Endothelial cell (in vitro differentiated cells): ENCODE data around the gene NELFB. TPM values are rescaled to one million over a fixed set of nuclear protein-coding genes. Genes with fewer than 3 reads are reported as not detected.

ENCODE experiments used
- DNase-seq: peaks from one replicate; pipeline ENCODE4 v3.0.0; 2021; ENCODE audit warnings: low spot score
- H3K27ac Mint-ChIP-seq: one replicate; pipeline ENCODE4 v1.8.0; 2021; ENCODE audit warnings: mixed read lengths, inconsistent platforms; ENCODE audit not compliant: unreplicated experiment
- H3K27me3 Mint-ChIP-seq: one replicate; pipeline ENCODE4 v1.8.0; 2021; ENCODE audit warnings: mild to moderate bottlenecking, moderate library complexity, mixed read lengths, inconsistent platforms; ENCODE audit not compliant: unreplicated experiment
- H3K36me3 Mint-ChIP-seq: one replicate; pipeline ENCODE4 v1.8.0; 2021; ENCODE audit warnings: mild to moderate bottlenecking, low read depth, mixed read lengths, inconsistent platforms; ENCODE audit not compliant: unreplicated experiment
- H3K4me1 Mint-ChIP-seq: one replicate; pipeline ENCODE4 v1.8.0; 2021; ENCODE audit warnings: mild to moderate bottlenecking, mixed read lengths, inconsistent platforms; ENCODE audit not compliant: unreplicated experiment
- H3K4me3 Mint-ChIP-seq: one replicate; pipeline ENCODE4 v1.8.0; 2021; ENCODE audit warnings: mild to moderate bottlenecking, mixed read lengths, inconsistent platforms; ENCODE audit not compliant: unreplicated experiment
- H3K9me3 Mint-ChIP-seq: one replicate; pipeline ENCODE4 v1.8.0; 2021; ENCODE audit warnings: mixed read lengths, inconsistent platforms; ENCODE audit not compliant: unreplicated experiment
- total RNA-seq: library from RNA; stranded (reverse); fragmentation: NEBNext Ultra II Directional; extraction: Animal tissue kit (Norgen Biotek cat#: 25700); gene quantifications from one replicate; pipeline ENCODE4 v1.2.1, GENCODE V29; 2021; ENCODE audit not compliant: unreplicated experiment
- TF ChIP-seq, protein P1 (sequence below): fragments of 200-600 bp; sonication (generic); IDR thresholded peaks from one replicate; pipeline ENCODE4 v1.5.0; 2021; ENCODE audit warnings: antibody characterized with exemption; ENCODE audit not compliant: unreplicated experiment

Gene NELFB
- total RNA-seq, 1 donor from 2014 or later = 65.6 TPM

DNA sequence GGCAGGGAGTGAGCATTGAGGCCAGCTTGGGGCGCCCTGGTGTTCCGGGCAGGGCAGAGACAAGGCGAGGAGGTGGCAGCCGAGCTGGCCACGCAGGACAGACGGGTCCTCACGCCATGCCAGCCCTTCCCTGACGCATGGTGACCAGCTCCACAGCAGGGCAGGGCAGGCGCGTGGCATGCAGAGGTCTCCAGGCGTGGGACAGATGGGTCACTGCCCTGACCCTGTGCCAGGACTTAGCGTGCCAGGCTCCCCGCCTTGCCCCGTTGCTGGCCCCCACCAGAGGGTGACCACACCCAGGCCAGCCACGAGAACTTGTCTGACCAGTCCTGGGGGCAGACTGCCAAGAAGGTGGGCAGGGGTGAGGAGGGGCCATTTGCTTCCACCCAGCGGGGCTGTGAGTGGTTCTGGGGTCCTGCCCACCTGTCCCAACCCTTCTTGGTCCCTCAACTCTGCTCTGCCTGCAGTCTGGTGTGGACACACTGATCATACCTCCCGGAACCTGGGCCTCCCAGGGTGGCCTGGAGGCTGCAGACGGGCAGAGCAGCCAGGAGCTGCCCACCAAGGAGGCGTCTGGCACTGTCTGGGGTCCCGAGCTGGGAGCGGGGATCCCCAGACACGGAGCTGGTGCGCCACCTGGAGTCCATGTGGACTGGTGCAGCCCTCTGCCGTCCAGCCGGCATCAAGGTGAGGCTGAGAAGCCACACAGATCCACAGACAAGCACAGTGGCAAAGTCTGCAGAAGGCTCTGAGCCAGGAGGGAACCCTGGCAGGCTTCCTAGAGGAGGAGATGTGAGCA lies 27.9 kb upstream of the NELFB start, which contains the start of gene RNF224:
Gene RNF224, plus strand, starts transcription at position 449 of the 799 bp plus-strand sequence. CDS start 834 bp downstream, outside the sequence.
- Mint-ChIP-seq H3K4me3 (no peak within 1 kb of the TSS), H3K4me1 (no peaks in the 10 kb centered on the region), H3K27ac (no peak within 1 kb of the TSS), H3K36me3 (no peaks in the 10 kb centered on the region), H3K27me3 (peaks cover 7% of the 10 kb centered on the region), H3K9me3 (no peaks in the 10 kb centered on the region)
- TF ChIP-seq, protein P1, sequence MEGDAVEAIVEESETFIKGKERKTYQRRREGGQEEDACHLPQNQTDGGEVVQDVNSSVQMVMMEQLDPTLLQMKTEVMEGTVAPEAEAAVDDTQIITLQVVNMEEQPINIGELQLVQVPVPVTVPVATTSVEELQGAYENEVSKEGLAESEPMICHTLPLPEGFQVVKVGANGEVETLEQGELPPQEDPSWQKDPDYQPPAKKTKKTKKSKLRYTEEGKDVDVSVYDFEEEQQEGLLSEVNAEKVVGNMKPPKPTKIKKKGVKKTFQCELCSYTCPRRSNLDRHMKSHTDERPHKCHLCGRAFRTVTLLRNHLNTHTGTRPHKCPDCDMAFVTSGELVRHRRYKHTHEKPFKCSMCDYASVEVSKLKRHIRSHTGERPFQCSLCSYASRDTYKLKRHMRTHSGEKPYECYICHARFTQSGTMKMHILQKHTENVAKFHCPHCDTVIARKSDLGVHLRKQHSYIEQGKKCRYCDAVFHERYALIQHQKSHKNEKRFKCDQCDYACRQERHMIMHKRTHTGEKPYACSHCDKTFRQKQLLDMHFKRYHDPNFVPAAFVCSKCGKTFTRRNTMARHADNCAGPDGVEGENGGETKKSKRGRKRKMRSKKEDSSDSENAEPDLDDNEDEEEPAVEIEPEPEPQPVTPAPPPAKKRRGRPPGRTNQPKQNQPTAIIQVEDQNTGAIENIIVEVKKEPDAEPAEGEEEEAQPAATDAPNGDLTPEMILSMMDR = peak; percentile 81
- peak; percentile 84 for DNase-seq

DNA sequence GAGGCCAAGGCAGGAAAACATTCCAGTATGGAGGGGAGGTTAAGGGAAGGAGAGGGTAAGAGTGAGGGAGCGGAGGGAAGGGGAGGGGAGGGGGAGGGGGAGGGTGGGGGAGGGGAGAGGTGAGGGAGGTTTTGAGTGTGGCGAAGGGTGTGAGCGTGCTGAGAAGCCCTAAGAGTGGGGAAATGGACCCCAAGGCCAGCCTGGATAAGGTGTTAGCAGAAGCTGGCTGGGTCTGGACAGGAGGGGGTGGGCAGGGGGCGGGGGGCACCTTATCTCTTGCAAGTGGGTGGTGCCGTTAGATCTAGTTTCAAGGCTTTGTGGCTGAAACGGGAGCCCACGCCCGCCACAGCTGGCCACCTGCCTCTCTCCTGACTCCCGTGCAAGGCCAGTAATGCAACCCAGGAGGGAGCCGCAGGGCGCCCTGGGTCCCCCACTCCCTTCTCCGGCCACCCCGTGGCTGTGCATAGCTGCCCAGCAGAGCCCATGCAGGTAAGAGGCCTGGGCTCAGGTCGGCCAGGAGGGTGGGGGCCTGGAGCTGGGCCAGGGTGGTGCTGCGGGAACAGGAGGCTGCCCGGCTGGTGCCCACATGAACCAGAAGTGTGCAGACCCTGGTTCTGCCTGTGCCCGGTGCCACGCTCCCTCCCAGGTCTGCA lies 27.1 kb upstream of the NELFB start:
- TF ChIP-seq, protein P1 = no peak
- no peaks in the 10 kb centered on the region for H3K9me3 Mint-ChIP-seq
- no peak overlapping the region for H3K4me3 Mint-ChIP-seq
- DNase-seq = no peak
- H3K4me1 Mint-ChIP-seq = no peaks in the 10 kb centered on the region
- peaks cover 7% of the 10 kb centered on the region for H3K27me3 Mint-ChIP-seq
- no peaks in the 10 kb centered on the region for H3K36me3 Mint-ChIP-seq
- no peak overlapping the region for H3K27ac Mint-ChIP-seq

DNA sequence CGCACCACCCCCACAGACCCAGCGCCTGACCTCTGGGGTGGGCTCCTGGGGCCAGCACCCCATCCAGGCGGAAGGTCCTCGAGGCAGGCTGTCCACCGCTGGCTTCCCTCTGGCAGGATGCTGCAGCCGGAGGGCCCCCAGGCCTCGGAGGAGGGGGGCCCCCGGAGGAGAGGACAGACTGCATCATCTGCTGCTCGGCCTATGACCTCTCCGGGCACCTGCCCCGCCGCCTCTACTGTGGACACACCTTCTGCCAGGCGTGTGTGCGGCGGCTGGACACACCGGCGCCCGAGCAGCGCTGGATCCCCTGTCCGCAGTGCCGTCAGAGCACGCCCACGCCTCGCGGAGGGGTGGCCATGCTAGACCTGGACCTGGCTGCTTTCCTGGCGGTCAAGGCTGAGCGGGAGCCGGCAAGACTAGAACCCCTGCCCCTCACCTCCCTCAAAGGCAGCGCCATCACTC lies 26.6 kb upstream of the NELFB start:
- H3K4me3 Mint-ChIP-seq = no peak overlapping the region
- DNase-seq = no peak
- TF ChIP-seq, protein P1 = no peak
- no peaks in the 10 kb centered on the region for H3K9me3 Mint-ChIP-seq
- peaks cover 7% of the 10 kb centered on the region for H3K27me3 Mint-ChIP-seq
- no peaks in the 10 kb centered on the region for H3K4me1 Mint-ChIP-seq
- no peaks in the 10 kb centered on the region for H3K36me3 Mint-ChIP-seq
- H3K27ac Mint-ChIP-seq = no peak overlapping the region

DNA sequence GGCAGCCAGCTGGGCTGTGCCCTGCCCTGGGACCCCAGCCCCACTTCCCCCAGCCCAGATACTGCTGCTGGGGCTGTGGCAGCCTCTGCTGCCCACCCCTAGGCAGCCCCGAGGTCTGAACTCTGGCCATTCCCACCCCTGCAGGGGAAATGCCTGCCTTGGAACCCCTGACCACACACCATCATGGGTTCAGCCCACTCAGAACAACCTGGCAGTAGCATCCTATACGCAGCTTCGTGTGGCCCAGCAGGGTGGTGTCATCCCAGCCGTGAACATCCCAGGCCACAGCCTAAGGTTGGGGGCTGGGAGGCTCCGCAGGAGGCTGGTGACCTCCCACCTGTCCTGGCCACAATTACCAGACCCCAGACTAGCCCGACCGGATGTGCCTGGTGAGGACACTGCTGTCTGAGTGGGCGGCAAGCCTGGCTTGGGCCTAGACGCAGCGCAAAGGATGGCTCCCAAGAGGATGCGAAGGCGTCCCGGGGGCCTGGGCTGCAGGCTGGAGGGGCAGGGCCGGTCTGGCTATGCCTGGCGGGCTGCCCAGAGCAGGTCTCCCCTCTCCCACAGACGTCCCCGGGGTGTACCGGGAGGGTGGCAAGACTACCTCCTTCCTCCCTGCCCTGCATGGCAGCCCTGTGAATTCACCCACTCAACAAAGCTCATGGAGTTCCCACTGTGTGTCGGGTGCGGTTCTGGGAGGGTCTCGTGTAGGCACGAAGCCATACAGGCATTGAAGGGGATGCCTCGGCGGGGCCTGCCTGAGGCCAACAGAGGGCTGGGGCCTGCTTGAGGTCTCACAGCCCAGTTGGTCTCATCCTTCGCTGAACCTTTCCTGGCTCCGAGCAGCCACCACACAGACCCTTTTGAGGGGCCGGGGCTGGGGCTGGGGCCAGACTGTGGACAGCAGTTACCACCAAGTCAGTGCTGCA lies 25.9 kb upstream of the NELFB start:
- Mint-ChIP-seq H3K36me3 (no peaks in the 10 kb centered on the region), H3K9me3 (no peaks in the 10 kb centered on the region), H3K27ac (no peak overlapping the region), H3K4me1 (no peaks in the 10 kb centered on the region), H3K4me3 (no peak overlapping the region), H3K27me3 (peaks cover 7% of the 10 kb centered on the region)
- no peak for DNase-seq
- TF ChIP-seq, protein P1 = no peak
